Activated T-helper 2 cell treated with anti-CD3 and anti-CD28 coated beads, Interferon-gamma antibody, Interleukin-2, Interleukin-4, amounts not matched to agents 10 μg/mL and 5 μg/mL and 100 μg/mL, durations not matched to agents 14 hours and 24 hours and 36 hours (primary cell): Measurements from ENCODE around the gene COPS4. TPM values are rescaled to one million over a fixed set of nuclear protein-coding genes. Genes with fewer than 3 reads are reported as not detected.
"Not testable (repeated sequence)": the region's sequence is repeated elsewhere in the genome, so short reads cannot be mapped to it uniquely, and the experiment has no call there.

ENCODE experiments used
- DNase-seq: peaks from one replicate; pipeline ENCODE4 v3.0.0; 2021; ENCODE audit warnings: low spot score
- H3K27ac Mint-ChIP-seq: one replicate; pipeline ENCODE4 v1.8.0; 2021; ENCODE audit warnings: mixed read lengths
- H3K27me3 Mint-ChIP-seq: one replicate; pipeline ENCODE4 v1.8.0; 2021; ENCODE audit warnings: low read depth, mixed read lengths
- H3K36me3 Mint-ChIP-seq: one replicate; pipeline ENCODE4 v1.8.0; 2021; ENCODE audit warnings: low read depth, mixed read lengths
- H3K4me1 Mint-ChIP-seq: one replicate; pipeline ENCODE4 v1.8.0; 2021; ENCODE audit warnings: low read depth, mixed read lengths
- H3K4me3 Mint-ChIP-seq: one replicate; pipeline ENCODE4 v1.8.0; 2021; ENCODE audit warnings: low read depth, mild to moderate bottlenecking, moderate library complexity, mixed read lengths
- H3K9me3 Mint-ChIP-seq: one replicate; pipeline ENCODE4 v1.8.0; 2021; ENCODE audit warnings: mixed read lengths
- intact Hi-C: fragments of 100-400 bp; cut with micrococcal nuclease; formaldehyde crosslinking; loops from one replicate; pipeline ENCODE4 v1.15.1; 2023
- total RNA-seq: library from RNA; stranded (reverse); gene quantifications from 2 replicates; pipeline ENCODE4 v1.2.3, GENCODE V29; 2022

Gene COPS4
- total RNA-seq, 1 donor from 2014 or later: 35.2 TPM

- peak overlapping the region; percentile 84 for H3K4me3 Mint-ChIP-seq
- H3K36me3 Mint-ChIP-seq: peaks cover 48% of the 10 kb centered on the region
- peak; percentile 38 for DNase-seq
- H3K27ac Mint-ChIP-seq: peak overlapping the region; percentile 91
- peaks cover 43% of the 10 kb centered on the region for H3K4me1 Mint-ChIP-seq
- peaks cover 2% of the 10 kb centered on the region for H3K27me3 Mint-ChIP-seq
- no peaks in the 10 kb centered on the region for H3K9me3 Mint-ChIP-seq
- intact Hi-C loops: loop anchor here (1.0 to 10.0 kb wide), 11 partner anchors 17 to 742 kb away; partner anchors contain the start of genes COQ2, ENOPH1, HELQ and HNRNPDL
Measured at GRCh38 chr4:83109480-83110222, 74.7 kb downstream of the COPS4 start.

- H3K4me3 Mint-ChIP-seq: peak overlapping the region; percentile 84
Measured at GRCh38 chr4:83110223-83110945, 75.4 kb downstream of the COPS4 start.

GRCh38 chr4:83110970-83111750, 76.2 kb downstream of the COPS4 start:
- Mint-ChIP-seq H3K4me1 (peaks cover 50% of the 10 kb centered on the region), H3K9me3 (no peaks in the 10 kb centered on the region), H3K27me3 (peaks cover 2% of the 10 kb centered on the region), H3K27ac (peak overlapping the region; percentile 91), H3K4me3 (peak overlapping the region; percentile 84), H3K36me3 (peaks cover 35% of the 10 kb centered on the region)
- intact Hi-C loops: loop anchor here (1.0 to 10.0 kb wide), 11 partner anchors 16 to 744 kb away; partner anchors contain the start of genes COQ2, ENOPH1, HELQ and HNRNPDL
- no peak for DNase-seq

More at GRCh38 chr4:83110223-83110945, 75.4 kb downstream of the COPS4 start:
- Mint-ChIP-seq H3K27ac (peak overlapping the region; percentile 91), H3K9me3 (no peaks in the 10 kb centered on the region), H3K36me3 (peaks cover 40% of the 10 kb centered on the region), H3K27me3 (peaks cover 2% of the 10 kb centered on the region), H3K4me1 (peaks cover 48% of the 10 kb centered on the region)
- DNase-seq: peak; percentile 84
- intact Hi-C loops: loop anchor here (1.0 to 10.0 kb wide), 11 partner anchors 16 to 743 kb away; partner anchors contain the start of genes COQ2, ENOPH1, HELQ and HNRNPDL

GRCh38 chr4:83111751-83112141, 76.8 kb downstream of the COPS4 start:
- intact Hi-C loops: loop anchor here (2.0 to 10.0 kb wide), 6 partner anchors 15 to 744 kb away; partner anchors contain the start of genes ENOPH1, HELQ, HNRNPDL and MRPS18C
- peaks cover 50% of the 10 kb centered on the region for H3K4me1 Mint-ChIP-seq
- peak overlapping the region; percentile 63 for H3K27ac Mint-ChIP-seq
- H3K9me3 Mint-ChIP-seq, DNase-seq, H3K27me3 Mint-ChIP-seq: not testable (repeated sequence)
- peaks cover 29% of the 10 kb centered on the region for H3K36me3 Mint-ChIP-seq
- H3K4me3 Mint-ChIP-seq: peak overlapping the region; percentile 68

GRCh38 chr4:83112231-83112630, 77.2 kb downstream of the COPS4 start:
- H3K4me3 Mint-ChIP-seq: peak overlapping the region; percentile 81
- peak overlapping the region; percentile 70 for H3K27ac Mint-ChIP-seq
- H3K9me3 Mint-ChIP-seq: no peaks in the 10 kb centered on the region
- peaks cover 50% of the 10 kb centered on the region for H3K4me1 Mint-ChIP-seq
- intact Hi-C loops: loop anchor here (5.0 to 10.0 kb wide), 4 partner anchors 245 to 745 kb away; partner anchors contain the start of genes ENOPH1, HELQ, HNRNPDL and MRPS18C
- no peak for DNase-seq
- H3K27me3 Mint-ChIP-seq: peaks cover 2% of the 10 kb centered on the region
- H3K36me3 Mint-ChIP-seq: peaks cover 27% of the 10 kb centered on the region

GRCh38 chr4:83112678-83113428, 77.9 kb downstream of the COPS4 start:
- peak overlapping the region; percentile 81 for H3K4me3 Mint-ChIP-seq
- peak overlapping the region; percentile 70 for H3K27ac Mint-ChIP-seq
- intact Hi-C loops: loop anchor here (5.0 to 10.0 kb wide), 4 partner anchors 244 to 746 kb away; partner anchors contain the start of genes ENOPH1, HELQ, HNRNPDL and MRPS18C
- no peaks in the 10 kb centered on the region for H3K9me3 Mint-ChIP-seq
- peaks cover 2% of the 10 kb centered on the region for H3K27me3 Mint-ChIP-seq
- peak; percentile 30 for DNase-seq
- peaks cover 22% of the 10 kb centered on the region for H3K36me3 Mint-ChIP-seq
- peaks cover 47% of the 10 kb centered on the region for H3K4me1 Mint-ChIP-seq

GRCh38 chr4:83113429-83113786, 78.4 kb downstream of the COPS4 start:
- intact Hi-C loops: loop anchor here (5.0 to 10.0 kb wide), 4 partner anchors 244 to 746 kb away; partner anchors contain the start of genes ENOPH1, HELQ, HNRNPDL and MRPS18C
- peak overlapping the region; percentile 70 for H3K27ac Mint-ChIP-seq
- H3K27me3 Mint-ChIP-seq: peaks cover 2% of the 10 kb centered on the region
- no peak for DNase-seq
- peaks cover 47% of the 10 kb centered on the region for H3K4me1 Mint-ChIP-seq
- no peaks in the 10 kb centered on the region for H3K9me3 Mint-ChIP-seq
- peaks cover 22% of the 10 kb centered on the region for H3K36me3 Mint-ChIP-seq
- H3K4me3 Mint-ChIP-seq: peak overlapping the region; percentile 81

GRCh38 chr4:83114576-83114975, 79.6 kb downstream of the COPS4 start, which contains the start of gene PLAC8:
TSS of gene PLAC8 (minus strand) at chr4:83114729. CDS start at chr4:83107921, 6,808 bp downstream.
- no peaks in the 10 kb centered on the region for H3K9me3 Mint-ChIP-seq
- peak within 1 kb of the TSS; percentile 81 for H3K4me3 Mint-ChIP-seq
- peaks cover 14% of the 10 kb centered on the region for H3K36me3 Mint-ChIP-seq
- H3K27ac Mint-ChIP-seq: peak within 1 kb of the TSS; percentile 70
- peaks cover 45% of the 10 kb centered on the region for H3K4me1 Mint-ChIP-seq
- intact Hi-C loops: loop anchor here (1.0 to 10.0 kb wide), 8 partner anchors 40 to 747 kb away; partner anchors contain the start of genes ENOPH1, HELQ, HNRNPDL and MRPS18C
- H3K27me3 Mint-ChIP-seq: peaks cover 6% of the 10 kb centered on the region
- DNase-seq: peak; percentile 48

- H3K36me3 Mint-ChIP-seq: peaks cover 14% of the 10 kb centered on the region
- H3K27me3 Mint-ChIP-seq: peaks cover 9% of the 10 kb centered on the region
- intact Hi-C loops: loop anchor here (1.0 to 10.0 kb wide), 8 partner anchors 41 to 748 kb away; partner anchors contain the start of genes ENOPH1, HELQ, HNRNPDL and MRPS18C
- H3K9me3 Mint-ChIP-seq: no peaks in the 10 kb centered on the region
- peaks cover 45% of the 10 kb centered on the region for H3K4me1 Mint-ChIP-seq
- peak overlapping the region; percentile 77 for H3K4me3 Mint-ChIP-seq
- peak overlapping the region; percentile 21 for H3K27ac Mint-ChIP-seq
- DNase-seq: no peak
Measured at GRCh38 chr4:83115000-83115399, 80.0 kb downstream of the COPS4 start.

GRCh38 chr4:83115656-83116285, 80.8 kb downstream of the COPS4 start:
- DNase-seq: no peak
- peaks cover 12% of the 10 kb centered on the region for H3K27me3 Mint-ChIP-seq
- intact Hi-C loops: loop anchor here (2.0 to 10.0 kb wide), 2 partner anchors 137 to 681 kb away; partner anchors contain the start of genes ENOPH1 and HNRNPDL
- no peak overlapping the region for H3K27ac Mint-ChIP-seq
- peaks cover 7% of the 10 kb centered on the region for H3K36me3 Mint-ChIP-seq
- H3K9me3 Mint-ChIP-seq: no peaks in the 10 kb centered on the region
- peaks cover 40% of the 10 kb centered on the region for H3K4me1 Mint-ChIP-seq
- no peak overlapping the region for H3K4me3 Mint-ChIP-seq

GRCh38 chr4:83118869-83119268, 83.9 kb downstream of the COPS4 start:
- Mint-ChIP-seq H3K4me3 (no peak overlapping the region), H3K27me3 (peaks cover 21% of the 10 kb centered on the region), H3K4me1 (peaks cover 25% of the 10 kb centered on the region), H3K9me3 (peaks cover 3% of the 10 kb centered on the region), H3K27ac (no peak overlapping the region), H3K36me3 (no peaks in the 10 kb centered on the region)
- no peak for DNase-seq
- intact Hi-C loops: loop anchor here (10.0 kb wide), 1 partner anchor 684 kb away; the partner anchor contains the start of genes ENOPH1 and HNRNPDL
